ENCODE data around the gene PRIM2.
"Not testable (repeated sequence)": the region's sequence is repeated elsewhere in the genome, so short reads cannot be mapped to it uniquely, and the experiment has no call there.

The PRIM2 gene

DNA sequence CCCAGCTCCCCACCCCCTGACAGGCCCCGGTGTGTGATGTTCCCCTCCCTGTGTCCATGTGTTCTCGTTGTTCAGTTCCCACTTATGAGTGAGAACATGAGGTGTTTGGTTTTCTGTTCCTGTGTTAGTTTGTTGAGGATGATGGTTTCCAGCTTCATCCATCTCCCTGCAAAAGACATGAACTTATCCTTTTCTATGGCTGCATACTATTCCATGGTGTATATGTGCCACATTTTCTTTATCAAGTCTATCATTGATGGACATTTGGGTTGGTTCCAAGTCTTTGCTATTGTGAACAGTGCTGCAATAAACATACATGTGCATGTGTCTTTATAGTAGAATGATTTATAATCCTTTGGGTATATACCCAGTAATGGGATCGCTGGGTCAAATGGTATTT, 148.5 kb downstream of the PRIM2 start:
- H3K4me3 ChIP-seq (ENCODE audit: low read length) = not testable (repeated sequence)

DNA sequence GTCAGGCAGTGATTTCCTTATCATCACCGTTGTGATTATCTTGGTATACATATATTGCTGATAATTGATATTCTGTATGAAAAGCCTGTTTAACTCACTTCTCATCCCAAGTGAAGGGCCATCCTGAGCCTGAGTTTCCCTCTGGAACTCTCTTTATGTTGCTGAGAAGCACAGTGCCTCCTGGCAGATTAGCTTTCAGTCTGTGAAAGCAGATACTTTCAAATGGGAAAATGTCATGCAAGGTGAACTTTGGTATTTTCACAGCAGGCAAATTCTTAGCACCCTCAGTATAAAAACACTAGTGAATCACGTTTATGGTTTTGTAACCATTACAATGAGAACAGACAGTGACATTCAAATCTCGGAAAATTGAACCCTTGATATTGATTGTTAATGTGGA, 151.6 kb downstream of the PRIM2 start:
- no peak overlapping the region for H3K4me3 ChIP-seq (ENCODE audit: low read length)
- no peak for TF ChIP-seq ZNF274 (IDR thresholded peaks at IDR 0.05; ENCODE audit: low read depth, low read length)

DNA sequence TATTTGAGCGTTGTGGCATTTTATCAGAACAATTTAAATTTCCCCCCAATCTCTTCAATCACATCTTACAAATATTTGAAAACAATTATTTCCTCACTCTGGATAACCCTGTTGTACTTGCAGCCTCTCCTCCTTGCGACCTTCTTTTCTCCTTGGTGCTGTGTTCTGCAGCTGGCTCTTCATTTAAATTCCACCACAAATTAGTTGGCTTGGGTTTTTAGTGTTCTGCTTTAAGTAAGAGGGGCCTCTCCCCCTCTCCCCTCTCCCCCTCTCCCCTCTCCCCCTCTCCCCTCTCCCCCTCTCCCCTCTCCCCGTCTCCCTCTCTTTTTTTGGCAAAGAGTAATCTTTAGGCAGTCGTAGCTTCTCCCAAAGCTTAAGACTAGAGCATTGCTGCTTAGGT, 152.7 kb downstream of the PRIM2 start:
- H3K4me3 ChIP-seq (ENCODE audit: low read length) = not testable (repeated sequence)

DNA sequence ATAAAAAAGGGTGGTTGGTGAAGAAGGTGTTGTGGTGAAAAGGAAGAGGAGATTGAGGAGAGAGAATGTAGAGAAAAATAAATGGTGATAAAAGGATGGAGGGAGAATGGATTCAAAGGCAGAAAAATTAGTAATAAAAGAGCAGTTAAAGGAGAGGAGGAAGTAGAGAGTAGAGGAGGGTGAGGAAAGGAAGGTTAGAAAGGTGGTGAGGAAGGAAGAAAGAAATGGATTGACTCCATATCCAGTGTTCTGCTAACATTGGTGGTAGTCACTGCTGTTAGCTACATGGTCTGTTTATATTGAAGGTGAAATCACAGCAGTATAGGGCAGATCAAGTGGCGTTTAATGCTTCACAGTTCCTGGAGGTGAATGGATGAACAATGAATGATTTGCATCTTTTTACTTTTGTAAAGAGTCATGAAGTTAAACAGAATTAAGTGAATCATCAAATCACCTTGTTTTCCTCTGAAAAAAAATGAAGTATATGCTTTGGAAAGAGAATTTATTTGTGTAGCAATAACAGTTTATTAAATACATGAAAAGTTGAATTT, 154.0 kb downstream of the PRIM2 start:
- H3K4me3 ChIP-seq (ENCODE audit: low read length) = not testable (repeated sequence)

GRCh38 chr6:57472861-57473362, 155.5 kb downstream of the PRIM2 start:
- H3K4me3 ChIP-seq (ENCODE audit: low read length) = not testable (repeated sequence)

- H3K4me3 ChIP-seq (ENCODE audit: low read length) = not testable (repeated sequence)
Measured at GRCh38 chr6:57474862-57475475, 157.5 kb downstream of the PRIM2 start.

GRCh38 chr6:57475656-57476055, 158.2 kb downstream of the PRIM2 start:
- H3K4me3 ChIP-seq (ENCODE audit: low read length) = not testable (repeated sequence)

- not testable (repeated sequence) for H3K4me3 ChIP-seq (ENCODE audit: low read length)
Measured at GRCh38 chr6:57480194-57480593, 162.8 kb downstream of the PRIM2 start.

DNA sequence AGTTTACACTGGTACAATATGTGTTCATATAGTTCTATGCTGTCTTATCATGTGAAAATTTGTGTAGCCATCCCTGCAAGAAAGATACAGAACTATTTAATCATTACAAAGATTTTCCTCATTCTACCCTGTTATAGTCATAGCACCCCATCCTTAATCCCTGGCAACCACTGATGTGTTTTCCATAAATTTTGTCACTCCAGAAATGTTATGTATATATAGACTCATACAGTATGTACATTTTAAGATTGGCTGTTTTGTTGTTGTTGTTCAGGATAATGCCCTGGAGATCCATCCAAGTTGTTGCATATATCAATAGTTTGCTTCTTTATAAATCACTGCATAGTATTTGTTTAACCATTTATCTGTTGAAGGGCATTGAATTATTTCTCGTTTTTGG, 163.7 kb downstream of the PRIM2 start:
- H3K4me3 ChIP-seq (ENCODE audit: low read length) = not testable (repeated sequence)

- H3K4me3 ChIP-seq (ENCODE audit: low read length) = not testable (repeated sequence)
Measured at GRCh38 chr6:57482471-57482870, 165.0 kb downstream of the PRIM2 start.

DNA sequence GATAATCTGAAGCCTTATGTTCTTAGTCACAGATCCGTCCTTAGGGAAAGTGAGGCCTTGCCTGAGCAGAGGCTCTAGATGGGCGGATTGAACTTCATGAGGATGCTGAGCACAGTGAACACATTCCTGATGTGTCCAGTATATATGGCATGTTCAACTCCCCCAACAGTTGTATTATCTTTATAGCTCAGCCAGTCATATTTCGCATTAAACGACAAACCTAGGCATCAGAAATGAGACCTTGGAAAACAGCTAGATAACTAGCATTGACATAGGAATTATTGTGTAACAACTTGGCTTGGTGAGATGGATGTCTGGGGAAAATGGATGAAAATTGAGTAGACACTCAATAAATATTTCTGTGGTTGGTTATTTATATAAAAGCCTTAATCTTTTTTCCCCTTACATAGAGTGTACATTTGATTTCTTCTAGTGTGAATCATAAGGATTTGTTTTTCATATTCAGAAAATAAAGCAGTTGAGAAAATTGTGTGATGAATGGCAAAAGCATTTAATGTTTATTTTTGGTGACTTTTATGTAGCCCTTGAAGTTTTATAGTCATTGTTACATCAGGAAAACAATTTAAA, 169.2 kb downstream of the PRIM2 start:
- not testable (repeated sequence) for H3K4me3 ChIP-seq (ENCODE audit: low read length)

DNA sequence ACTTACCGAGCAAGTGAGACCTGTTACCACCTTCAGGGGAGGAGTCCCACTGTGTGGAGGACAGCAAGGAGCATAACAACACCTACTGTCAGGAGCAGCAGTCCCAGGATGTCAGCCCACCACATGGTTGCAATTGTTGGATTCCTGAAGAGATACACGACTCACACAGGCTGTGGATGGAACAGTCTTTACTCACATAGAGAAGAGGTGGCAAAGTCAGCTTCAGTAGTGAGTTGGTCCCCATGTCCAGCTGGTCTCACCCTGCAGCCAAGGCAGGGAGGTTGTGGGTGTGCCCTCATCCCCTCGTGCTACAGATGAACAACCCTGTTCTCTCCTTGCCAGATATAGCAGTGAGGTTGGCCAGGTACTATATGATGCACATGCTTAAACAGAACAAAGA, 171.1 kb downstream of the PRIM2 start:
- not testable (repeated sequence) for H3K4me3 ChIP-seq (ENCODE audit: low read length)

DNA sequence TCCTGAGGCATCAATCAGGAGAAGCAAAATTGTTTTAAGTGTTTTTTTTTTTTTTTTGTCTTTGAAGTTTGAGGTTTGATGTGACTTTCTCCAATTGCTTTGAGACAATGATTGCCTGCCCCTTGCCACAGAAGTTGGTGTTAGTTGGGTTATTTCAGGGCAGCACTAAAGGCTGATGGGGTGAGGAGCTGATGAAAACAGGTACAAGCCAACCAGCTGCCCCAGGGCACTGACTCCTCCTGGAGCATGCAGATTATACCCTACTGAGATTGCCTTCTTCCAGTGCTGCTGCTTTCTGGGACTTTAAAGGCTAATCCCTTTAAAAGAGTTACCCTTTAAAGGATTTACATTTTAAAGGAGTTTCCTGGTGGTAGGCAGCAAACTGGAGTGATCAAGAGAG, 172.5 kb downstream of the PRIM2 start:
- H3K4me3 ChIP-seq (ENCODE audit: low read length) = not testable (repeated sequence)

- H3K4me3 ChIP-seq (ENCODE audit: low read length) = not testable (repeated sequence)
Measured at GRCh38 chr6:57491795-57492194, 174.4 kb downstream of the PRIM2 start.

GRCh38 chr6:57496251-57496650, 178.8 kb downstream of the PRIM2 start:
- H3K4me3 ChIP-seq (ENCODE audit: low read length) = not testable (repeated sequence)

DNA sequence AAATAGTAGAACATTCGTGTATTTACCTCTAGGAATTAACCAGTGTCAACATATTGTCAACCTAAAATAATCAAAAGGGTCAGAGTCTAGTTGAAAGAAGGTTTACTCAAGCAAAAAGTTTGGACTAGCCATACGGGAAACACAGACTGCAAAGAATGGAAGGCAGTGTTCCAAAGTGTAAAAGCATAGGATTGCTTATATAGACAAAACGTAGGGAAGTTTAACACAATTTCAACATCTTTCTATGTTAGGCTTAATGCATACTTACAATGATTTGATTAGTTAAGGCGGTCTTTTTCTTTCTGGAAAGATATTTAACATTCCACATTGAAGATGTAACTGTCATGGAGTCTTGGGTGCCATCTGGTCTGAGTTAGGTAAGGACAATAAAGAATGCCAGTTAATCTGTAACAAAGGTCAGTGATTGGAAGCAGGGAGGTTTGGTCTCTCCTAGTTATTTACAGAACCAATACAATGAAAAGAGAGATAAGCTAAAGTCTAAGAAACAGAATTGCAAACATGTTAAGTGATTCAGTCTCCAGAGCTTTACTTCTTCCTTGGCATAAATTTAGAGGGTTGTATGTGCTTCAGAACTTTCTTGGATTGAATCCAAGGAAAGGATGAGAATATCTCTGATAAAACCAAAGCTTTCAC, 183.1 kb downstream of the PRIM2 start:
- H3K4me3 ChIP-seq (ENCODE audit: low read length) = not testable (repeated sequence)

- not testable (repeated sequence) for H3K4me3 ChIP-seq (ENCODE audit: low read length)
Measured at GRCh38 chr6:57502387-57502786, 185.0 kb downstream of the PRIM2 start.

DNA sequence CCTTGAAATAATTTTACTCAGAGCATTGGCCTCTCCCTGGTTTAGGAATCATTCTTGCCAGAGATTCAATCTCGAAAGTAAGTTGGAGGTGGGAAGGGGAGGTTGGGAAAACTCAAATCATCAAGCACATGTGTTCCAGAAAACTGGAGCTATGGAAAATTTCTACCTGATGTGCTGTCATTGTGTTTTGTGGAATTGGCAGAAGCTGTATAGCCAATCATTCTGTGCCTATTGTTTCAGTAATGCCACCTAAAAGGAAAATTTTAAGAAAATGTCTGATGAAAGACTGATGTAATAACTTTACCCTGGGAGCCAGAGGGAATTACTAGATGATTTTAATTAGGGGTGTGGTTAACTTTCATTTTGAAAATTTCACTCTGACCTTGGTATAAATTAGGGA, 187.8 kb downstream of the PRIM2 start:
- not testable (repeated sequence) for H3K4me3 ChIP-seq (ENCODE audit: low read length)

DNA sequence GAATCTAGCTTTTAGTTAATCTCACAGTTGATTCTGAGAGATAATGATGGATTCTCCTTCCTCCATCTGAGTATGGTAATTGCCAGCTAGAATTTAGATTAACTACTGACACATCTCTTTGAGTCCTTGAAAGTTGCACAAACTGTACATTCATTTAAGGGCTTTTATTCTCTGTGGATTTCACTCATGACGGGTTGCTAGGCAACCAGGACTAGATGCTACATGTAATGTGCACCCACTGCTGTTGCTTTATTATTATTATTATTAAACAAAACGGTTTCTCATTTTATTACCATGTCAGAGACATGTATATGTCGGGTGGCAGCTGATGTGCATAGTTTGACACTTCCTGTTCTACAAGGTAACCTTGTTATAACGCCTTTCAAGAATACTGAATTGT, 193.0 kb downstream of the PRIM2 start:
- H3K4me3 ChIP-seq (ENCODE audit: low read length) = not testable (repeated sequence)

- H3K4me3 ChIP-seq (ENCODE audit: low read length) = not testable (repeated sequence)
Measured at GRCh38 chr6:57515171-57515570, 197.7 kb downstream of the PRIM2 start.

DNA sequence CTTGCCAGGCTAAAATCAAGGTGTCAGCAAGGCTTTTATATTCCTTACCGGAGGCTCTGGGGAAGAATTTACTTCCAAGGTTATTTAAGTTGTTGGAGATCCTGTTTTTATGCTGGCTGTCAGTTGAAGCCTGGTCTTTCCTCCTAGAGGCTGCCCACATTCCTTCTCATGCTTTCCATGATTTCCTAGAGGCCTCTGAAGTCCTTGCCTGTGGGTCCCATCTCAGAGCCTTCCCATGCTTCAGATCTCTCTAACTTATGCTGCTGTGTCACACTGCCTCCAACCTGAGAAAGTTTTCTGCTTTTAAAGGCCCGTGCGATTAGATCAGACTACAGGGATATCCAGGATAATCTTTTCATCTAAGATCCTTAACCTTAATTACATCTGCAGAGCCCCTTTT, 198.4 kb downstream of the PRIM2 start:
- H3K4me3 ChIP-seq (ENCODE audit: low read length) = not testable (repeated sequence)

- not testable (repeated sequence) for H3K4me3 ChIP-seq (ENCODE audit: low read length)
Measured at GRCh38 chr6:57516776-57517175, 199.3 kb downstream of the PRIM2 start.
